CD14-positive monocyte (primary cell): ENCODE results near the gene DLGAP1. TPM values are rescaled to one million over a fixed set of nuclear protein-coding genes. Genes with fewer than 3 reads are reported as not detected.

Experiments
- DNase-seq, 3 donors: peaks; one replicate each; pipeline ENCODE4 v3.0.0-alpha.2; 2011 to 2022
- H2AFZ ChIP-seq: 2 replicates; pipeline ENCODE4 v1.6.0; 2012; ENCODE audit warnings: mild to moderate bottlenecking, low read depth, low read length, inconsistent platforms; ENCODE audit not compliant: insufficient read depth, poor library complexity, severe bottlenecking
- H3K27ac ChIP-seq, 2 donors: 1 replicate in 1 of 2; 2 replicates in 1 of 2; pipeline ENCODE4 v1.5.1; 2012 to 2013; ENCODE audit warnings: low read length in 2 of 2, control low read depth in 1 of 2, inconsistent platforms in 1 of 2, low read depth in 1 of 2, mild to moderate bottlenecking in 1 of 2
- H3K27me3 ChIP-seq, 2 donors: one replicate each; pipeline versions ENCODE4 v1.6.0 to v1.6.1; 2011 to 2013; ENCODE audit warnings: low read length in 2 of 2; ENCODE audit not compliant: control insufficient read depth in 2 of 2, insufficient read depth in 2 of 2
- H3K36me3 ChIP-seq, 2 donors: replicated peaks in 1 of 2; 1 replicate in 1 of 2; 2 replicates in 1 of 2; pipeline versions ENCODE4 v1.5.1 to v1.6.1; 2012 to 2013; ENCODE audit warnings: low read length in 2 of 2, control low read depth in 1 of 2, inconsistent platforms in 1 of 2, mild to moderate bottlenecking in 1 of 2; ENCODE audit not compliant: insufficient read depth in 2 of 2, control insufficient read depth in 1 of 2
- H3K4me1 ChIP-seq, 2 donors: 1 replicate in 1 of 2; 2 replicates in 1 of 2; pipeline versions ENCODE4 v1.5.1 to v1.6.1; 2012 to 2013; ENCODE audit warnings: low read length in 2 of 2, control low read depth in 1 of 2, inconsistent platforms in 1 of 2, mild to moderate bottlenecking in 1 of 2, moderate library complexity in 1 of 2; ENCODE audit not compliant: insufficient read depth in 2 of 2, control insufficient read depth in 1 of 2
- H3K4me2 ChIP-seq: replicated peaks from 2 replicates; pipeline ENCODE3; 2012; ENCODE audit warnings: low read length, moderate library complexity, mild to moderate bottlenecking; ENCODE audit not compliant: poor library complexity, severe bottlenecking; ENCODE audit errors: extremely low read depth
- H3K4me3 ChIP-seq, 3 experiments: fragments of 200-600 bp in 1 of 3; sonication (generic) in 1 of 3; replicated peaks in 1 of 3; 1 replicate in 2 of 3; 2 replicates in 1 of 3; pipeline ENCODE4 v1.5.1; 2011 to 2013; ENCODE audit warnings: low read length in 3 of 3, mild to moderate bottlenecking in 3 of 3, control low read depth in 2 of 3, low read depth in 2 of 3, inconsistent platforms in 1 of 3, moderate library complexity in 1 of 3
- H3K79me2 ChIP-seq: 2 replicates; pipeline ENCODE4 v1.6.0; 2012; ENCODE audit warnings: mild to moderate bottlenecking, control low read depth, inconsistent platforms, low read length, moderate library complexity; ENCODE audit not compliant: insufficient read depth
- H3K9ac ChIP-seq: 2 replicates; pipeline ENCODE4 v1.6.0; 2017; ENCODE audit warnings: low read length, mild to moderate bottlenecking; ENCODE audit not compliant: insufficient read depth, poor library complexity, severe bottlenecking
- H3K9me3 ChIP-seq, 2 donors: replicated peaks in 1 of 2; 1 replicate in 1 of 2; 2 replicates in 1 of 2; pipeline versions ENCODE4 v1.5.1 to v1.6.1; 2012 to 2013; ENCODE audit warnings: low read length in 2 of 2, control low read depth in 1 of 2; ENCODE audit not compliant: control insufficient read depth in 1 of 2, insufficient read depth in 1 of 2
- H4K20me1 ChIP-seq: 2 replicates; pipeline ENCODE4 v1.6.0; 2012; ENCODE audit warnings: mild to moderate bottlenecking, low read length, control low read depth, moderate library complexity; ENCODE audit not compliant: insufficient read depth
- H3K27ac Mint-ChIP-seq, 7 donors: one replicate each; pipeline ENCODE4 v1.8.0; 2020; ENCODE audit warnings: mild to moderate bottlenecking in 7 of 7, mixed read lengths in 7 of 7, moderate library complexity in 6 of 7, inconsistent platforms in 2 of 7
- H3K27me3 Mint-ChIP-seq, 3 donors: one replicate each; pipeline ENCODE4 v1.8.0; 2021 to 2022; ENCODE audit warnings: low read depth in 3 of 3, mild to moderate bottlenecking in 3 of 3, mixed read lengths in 3 of 3, moderate library complexity in 3 of 3, inconsistent platforms in 1 of 3
- H3K36me3 Mint-ChIP-seq, 2 donors: one replicate each; pipeline ENCODE4 v1.8.0; 2020; ENCODE audit warnings: mixed read lengths in 2 of 2, inconsistent platforms in 1 of 2, mild to moderate bottlenecking in 1 of 2
- H3K4me1 Mint-ChIP-seq: one replicate; pipeline ENCODE4 v1.8.0; 2020; ENCODE audit warnings: mild to moderate bottlenecking, mixed read lengths
- H3K4me3 Mint-ChIP-seq, 2 donors: one replicate each; pipeline ENCODE4 v1.8.0; 2020; ENCODE audit warnings: mild to moderate bottlenecking in 2 of 2, mixed read lengths in 2 of 2, moderate library complexity in 1 of 2
- H3K9me3 Mint-ChIP-seq, 7 donors: one replicate each; pipeline ENCODE4 v1.8.0; 2020 to 2022; ENCODE audit warnings: mixed read lengths in 7 of 7, mild to moderate bottlenecking in 6 of 7, moderate library complexity in 6 of 7, inconsistent platforms in 2 of 7
- CTCF ChIP-seq: fragments of 200-600 bp; IDR thresholded peaks from one replicate; pipeline ENCODE4 v1.8.0; 2022; ENCODE audit warnings: antibody characterized with exemption, mild to moderate bottlenecking
- WGBS: methylation state at CpG from one replicate; pipeline ENCODE4 v1.1.5; 2013; ENCODE audit warnings: missing lambda C conversion rate; ENCODE audit not compliant: insufficient coverage; 5-methylcytosine and 5-hydroxymethylcytosine counted together
- intact Hi-C, 2 donors: fragments of 100-400 bp; cut with micrococcal nuclease; formaldehyde crosslinking; loops; one replicate each; pipeline versions ENCODE4 v1.15.0 to v1.15.1; 2023
- polyA plus RNA-seq, 3 donors: library from polyadenylated mRNA; depleted of rRNA in 1 of 3; unstranded in 2 of 3; stranded (reverse) in 1 of 3; fragments of 300-500 nt in 2 of 3; fragments of >200 nt in 1 of 3; fragmentation: Illumina TruSeq in 2 of 3; gene quantifications; 1 replicate in 2 of 3; 2 replicates in 1 of 3; pipeline ENCODE4 v1.2.3, GENCODE V29; 2012 to 2021

Gene DLGAP1
- polyA plus RNA-seq, 3 donors, result 0.09 to 0.42 TPM; not detected in 1

- Histone ChIP-seq H2AFZ (no peak overlapping the region), H3K27me3 (no peaks in the 10 kb centered on the region), H3K4me1 (no peaks in the 10 kb centered on the region), H3K4me3 (no peak overlapping the region), H3K9me3 (no peaks in the 10 kb centered on the region), H3K9ac (no peak overlapping the region), H3K27ac (no peak overlapping the region), H3K4me2 (no peak overlapping the region), H3K36me3 (no peaks in the 10 kb centered on the region), H3K79me2 (no peaks in the 10 kb centered on the region), H4K20me1 (no peaks in the 10 kb centered on the region)
- no peaks in the 10 kb centered on the region for H3K9me3 Mint-ChIP-seq
- WGBS, result 100% methylated on average over 3 of the region's 5 CpGs
- H3K4me1 Mint-ChIP-seq, result peaks cover 15% of the 10 kb centered on the region
- no peak for DNase-seq
- no peaks in the 10 kb centered on the region for H3K36me3 Mint-ChIP-seq
- no peak overlapping the region for H3K27ac Mint-ChIP-seq
- intact Hi-C loops, result no loop called here
- no peak overlapping the region for H3K4me3 Mint-ChIP-seq
- TF ChIP-seq CTCF, result no peak
- H3K27me3 Mint-ChIP-seq, result peaks cover 0 to 3% (median under 1%) of the 10 kb centered on the region in 3 donors
These were observed 828.1 kb downstream of the DLGAP1 start for GRCh38 chr18:3626929-3627458.

- H3K27ac Mint-ChIP-seq, result no peak overlapping the region
These were observed 829.4 kb downstream of the DLGAP1 start for GRCh38 chr18:3625742-3626091.

More at GRCh38 chr18:3625742-3626091, 829.4 kb downstream of the DLGAP1 start:
- Mint-ChIP-seq H3K4me1 (peaks cover 17% of the 10 kb centered on the region), H3K4me3 (no peak overlapping the region), H3K36me3 (no peaks in the 10 kb centered on the region), H3K9me3 (no peaks in the 10 kb centered on the region), H3K27me3 (peaks cover 0 to 3% (median 3%) of the 10 kb centered on the region in 3 donors)
- TF ChIP-seq CTCF, result no peak
- Histone ChIP-seq H3K27ac (no peak overlapping the region), H3K79me2 (no peaks in the 10 kb centered on the region), H3K4me2 (no peak overlapping the region), H3K36me3 (no peaks in the 10 kb centered on the region), H3K9ac (no peak overlapping the region), H3K4me3 (no peak overlapping the region), H2AFZ (no peak overlapping the region), H4K20me1 (no peaks in the 10 kb centered on the region), H3K4me1 (no peaks in the 10 kb centered on the region), H3K27me3 (no peaks in the 10 kb centered on the region), H3K9me3 (no peaks in the 10 kb centered on the region)
- intact Hi-C loops, result no loop called here
- DNase-seq, result no peak
